Astrocyte (in vitro differentiated cells and primary cell): ENCODE measurements around the gene IDH3A. TPM values are rescaled to one million over a fixed set of nuclear protein-coding genes. Genes with fewer than 3 reads are reported as not detected.

Source experiments
- DNase-seq: peaks from one replicate; pipeline ENCODE4 v3.0.0-alpha.2; 2010; ENCODE audit warnings: low read depth
- FAIRE-seq: peaks from 2 replicates; lab custom pipeline; 2011; peaks lifted over from hg19 to GRCh38; lab: Jason Lieb, UNC
- H2AFZ ChIP-seq: 2 replicates; pipeline ENCODE4 v1.6.0; 2012; ENCODE audit warnings: low read depth, low read length, inconsistent platforms
- H3K27ac ChIP-seq: 2 replicates; pipeline ENCODE4 v1.5.1; 2011; ENCODE audit warnings: low read depth, low read length, inconsistent platforms
- H3K27me3 ChIP-seq: 2 replicates; pipeline ENCODE4 v1.6.0; 2011; ENCODE audit warnings: low read length, inconsistent platforms; ENCODE audit not compliant: insufficient read depth
- H3K36me3 ChIP-seq: 2 replicates; pipeline ENCODE4 v1.5.1; 2011; ENCODE audit warnings: low read length, inconsistent platforms; ENCODE audit not compliant: insufficient read depth
- H3K4me1 ChIP-seq: 2 replicates; pipeline ENCODE4 v1.5.1; 2011; ENCODE audit warnings: low read length, inconsistent platforms; ENCODE audit not compliant: insufficient read depth
- H3K4me2 ChIP-seq: 2 replicates; pipeline ENCODE4 v1.6.0; 2012; ENCODE audit warnings: low read length, inconsistent platforms
- H3K4me3 ChIP-seq: 2 replicates; pipeline ENCODE4 v1.5.1; 2011; ENCODE audit warnings: low read depth, mild to moderate bottlenecking, low read length, inconsistent platforms; ENCODE audit not compliant: insufficient read depth
- H3K79me2 ChIP-seq: 2 replicates; pipeline ENCODE4 v1.6.0; 2012; ENCODE audit warnings: mild to moderate bottlenecking, low read length, inconsistent platforms; ENCODE audit not compliant: insufficient read depth
- H3K9ac ChIP-seq: 2 replicates; pipeline ENCODE4 v1.6.0; 2012; ENCODE audit warnings: mild to moderate bottlenecking, low read length, inconsistent platforms
- H3K9me3 ChIP-seq: 2 replicates; pipeline ENCODE4 v1.5.1; 2012; ENCODE audit warnings: low read depth, mild to moderate bottlenecking, low read length, inconsistent platforms; ENCODE audit not compliant: insufficient read depth
- H4K20me1 ChIP-seq: 2 replicates; pipeline ENCODE4 v1.6.0; 2012; ENCODE audit warnings: low read length, inconsistent platforms; ENCODE audit not compliant: insufficient read depth
- H3K27ac Mint-ChIP-seq: one replicate; pipeline ENCODE4 v1.8.0; 2021; ENCODE audit warnings: mild to moderate bottlenecking, mixed read lengths; ENCODE audit not compliant: unreplicated experiment
- H3K27me3 Mint-ChIP-seq: one replicate; pipeline ENCODE4 v1.8.0; 2021; ENCODE audit warnings: low read depth, mixed read lengths; ENCODE audit not compliant: unreplicated experiment
- H3K36me3 Mint-ChIP-seq: one replicate; pipeline ENCODE4 v1.8.0; 2021; ENCODE audit warnings: low read depth, mixed read lengths; ENCODE audit not compliant: unreplicated experiment
- H3K4me1 Mint-ChIP-seq: one replicate; pipeline ENCODE4 v1.8.0; 2021; ENCODE audit warnings: low read depth, mixed read lengths; ENCODE audit not compliant: unreplicated experiment
- H3K4me3 Mint-ChIP-seq: one replicate; pipeline ENCODE4 v1.8.0; 2021; ENCODE audit warnings: mild to moderate bottlenecking, moderate library complexity, mixed read lengths; ENCODE audit not compliant: unreplicated experiment
- H3K9me3 Mint-ChIP-seq: one replicate; pipeline ENCODE4 v1.8.0; 2021; ENCODE audit warnings: mild to moderate bottlenecking, mixed read lengths; ENCODE audit not compliant: unreplicated experiment
- EZH2 ChIP-seq: IDR thresholded peaks from 2 replicates; pipeline ENCODE4 v1.6.1; 2012; ENCODE audit warnings: mild to moderate bottlenecking, low read length, inconsistent platforms; ENCODE audit not compliant: insufficient read depth
- total RNA-seq: library from RNA; stranded (reverse); gene quantifications from 2 replicates; pipeline ENCODE4 v1.2.1, GENCODE V29; 2021
- TF ChIP-seq, protein P1 (sequence below): IDR thresholded peaks from 2 replicates; pipeline ENCODE4 v1.5.1; 2011; ENCODE audit warnings: low read depth, mild to moderate bottlenecking, inconsistent platforms, low read length, moderate library complexity; ENCODE audit not compliant: insufficient read depth

The IDH3A gene
- total RNA-seq, 1 donor from 2014 or later = 36.3 TPM

- Histone ChIP-seq H3K4me1 (peaks cover 5% of the 10 kb centered on the region), H3K27ac (no peak overlapping the region), H3K4me3 (no peak overlapping the region), H3K9ac (no peak overlapping the region), H3K9me3 (no peaks in the 10 kb centered on the region), H3K27me3 (peaks cover 2% of the 10 kb centered on the region), H3K36me3 (no peaks in the 10 kb centered on the region), H2AFZ (no peak overlapping the region), H4K20me1 (no peaks in the 10 kb centered on the region), H3K79me2 (no peaks in the 10 kb centered on the region), H3K4me2 (no peak overlapping the region)
- peaks cover 5% of the 10 kb centered on the region for H3K4me1 Mint-ChIP-seq
- H3K27me3 Mint-ChIP-seq = peaks cover 33% of the 10 kb centered on the region
- peaks cover 6% of the 10 kb centered on the region for H3K36me3 Mint-ChIP-seq
- no peak for TF ChIP-seq EZH2
- TF ChIP-seq, protein P1, sequence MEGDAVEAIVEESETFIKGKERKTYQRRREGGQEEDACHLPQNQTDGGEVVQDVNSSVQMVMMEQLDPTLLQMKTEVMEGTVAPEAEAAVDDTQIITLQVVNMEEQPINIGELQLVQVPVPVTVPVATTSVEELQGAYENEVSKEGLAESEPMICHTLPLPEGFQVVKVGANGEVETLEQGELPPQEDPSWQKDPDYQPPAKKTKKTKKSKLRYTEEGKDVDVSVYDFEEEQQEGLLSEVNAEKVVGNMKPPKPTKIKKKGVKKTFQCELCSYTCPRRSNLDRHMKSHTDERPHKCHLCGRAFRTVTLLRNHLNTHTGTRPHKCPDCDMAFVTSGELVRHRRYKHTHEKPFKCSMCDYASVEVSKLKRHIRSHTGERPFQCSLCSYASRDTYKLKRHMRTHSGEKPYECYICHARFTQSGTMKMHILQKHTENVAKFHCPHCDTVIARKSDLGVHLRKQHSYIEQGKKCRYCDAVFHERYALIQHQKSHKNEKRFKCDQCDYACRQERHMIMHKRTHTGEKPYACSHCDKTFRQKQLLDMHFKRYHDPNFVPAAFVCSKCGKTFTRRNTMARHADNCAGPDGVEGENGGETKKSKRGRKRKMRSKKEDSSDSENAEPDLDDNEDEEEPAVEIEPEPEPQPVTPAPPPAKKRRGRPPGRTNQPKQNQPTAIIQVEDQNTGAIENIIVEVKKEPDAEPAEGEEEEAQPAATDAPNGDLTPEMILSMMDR = no peak
- no peaks in the 10 kb centered on the region for H3K9me3 Mint-ChIP-seq
- FAIRE-seq = no peak
- no peak for DNase-seq
- H3K27ac Mint-ChIP-seq = no peak overlapping the region
- no peak overlapping the region for H3K4me3 Mint-ChIP-seq
These were observed 47.6 kb upstream of the IDH3A start for GRCh38 chr15:78101423-78102105.

- peaks cover 28% of the 10 kb centered on the region for H3K27me3 Mint-ChIP-seq
- FAIRE-seq = no peak
These were observed 47.0 kb upstream of the IDH3A start for GRCh38 chr15:78102211-78102610.

More at GRCh38 chr15:78102211-78102610, 47.0 kb upstream of the IDH3A start:
- no peaks in the 10 kb centered on the region for H3K9me3 Mint-ChIP-seq
- Histone ChIP-seq H2AFZ (no peak overlapping the region), H3K4me2 (no peak overlapping the region), H3K9ac (no peak overlapping the region), H3K4me1 (peaks cover 5% of the 10 kb centered on the region), H3K79me2 (no peaks in the 10 kb centered on the region), H3K4me3 (no peak overlapping the region), H3K36me3 (no peaks in the 10 kb centered on the region), H3K27me3 (peaks cover 2% of the 10 kb centered on the region), H4K20me1 (no peaks in the 10 kb centered on the region), H3K27ac (no peak overlapping the region), H3K9me3 (no peaks in the 10 kb centered on the region)
- no peak overlapping the region for H3K4me3 Mint-ChIP-seq
- H3K27ac Mint-ChIP-seq = no peak overlapping the region
- DNase-seq = no peak
- peaks cover 5% of the 10 kb centered on the region for H3K4me1 Mint-ChIP-seq
- peaks cover 6% of the 10 kb centered on the region for H3K36me3 Mint-ChIP-seq
- TF ChIP-seq EZH2 = no peak
- TF ChIP-seq, protein P1 = no peak
